Hypothalamus (tissue), 51 donors: ENCODE measurements around the gene UIMC1.
"Not testable (repeated sequence)": the region's sequence is repeated elsewhere in the genome, so short reads cannot be mapped to it uniquely, and the experiment has no call there.

Experiments used
- DNase-seq, 51 donors: peaks; one replicate each; lab custom pipeline; 2025; lab: John Stamatoyannopoulos, UW

The UIMC1 gene

GRCh38 chr5:176875014-176875550 is 131.5 kb downstream of the UIMC1 start:
- no peak for DNase-seq

- DNase-seq: no peak
Observed at GRCh38 chr5:176874198-176874780, 132.3 kb downstream of the UIMC1 start.

GRCh38 chr5:176873541-176874172 is 132.9 kb downstream of the UIMC1 start:
- DNase-seq: no peak

GRCh38 chr5:176873011-176873410 is 133.6 kb downstream of the UIMC1 start:
- not testable (repeated sequence) for DNase-seq

GRCh38 chr5:176872586-176872985 is 134.0 kb downstream of the UIMC1 start:
- DNase-seq: not testable (repeated sequence)

GRCh38 chr5:176870644-176871043 is 135.9 kb downstream of the UIMC1 start:
- DNase-seq: not testable (repeated sequence)

- peak in 14 of 51 donors; percentile 6 to 44 (median 22) for DNase-seq
Observed at GRCh38 chr5:176870110-176870591, 136.4 kb downstream of the UIMC1 start.

- DNase-seq: no peak
Observed at GRCh38 chr5:176869501-176870109, 137.0 kb downstream of the UIMC1 start.

- no peak for DNase-seq
Observed at GRCh38 chr5:176868731-176869130, 137.8 kb downstream of the UIMC1 start.

- no peak for DNase-seq
Observed at GRCh38 chr5:176868126-176868525, 138.5 kb downstream of the UIMC1 start.

GRCh38 chr5:176866707-176867310 is 139.8 kb downstream of the UIMC1 start:
- DNase-seq: no peak

- no peak for DNase-seq
Observed at GRCh38 chr5:176865964-176866363, 140.6 kb downstream of the UIMC1 start.

- no peak for DNase-seq
Observed at GRCh38 chr5:176864755-176865154, 141.8 kb downstream of the UIMC1 start.

- no peak for DNase-seq
Observed at GRCh38 chr5:176863765-176864098, 142.8 kb downstream of the UIMC1 start.

GRCh38 chr5:176863041-176863764 is 143.4 kb downstream of the UIMC1 start:
- DNase-seq: no peak

GRCh38 chr5:176862330-176862995 is 144.1 kb downstream of the UIMC1 start:
- no peak for DNase-seq

GRCh38 chr5:176861276-176861675 is 145.3 kb downstream of the UIMC1 start:
- DNase-seq: no peak

- no peak for DNase-seq
Observed at GRCh38 chr5:176860381-176860780, 146.2 kb downstream of the UIMC1 start.

GRCh38 chr5:176859916-176860315 is 146.7 kb downstream of the UIMC1 start:
- DNase-seq: no peak

GRCh38 chr5:176857894-176858273 is 148.7 kb downstream of the UIMC1 start:
- no peak for DNase-seq
